ENCODE measurements around the gene RINL. TPM values are rescaled to one million over a fixed set of nuclear protein-coding genes. Genes with fewer than 3 reads are reported as not detected.

RINL gene
- polyA plus RNA-seq, 1 donor (not counting 4 experiments of a cell fraction or from before 2014, with no cell fraction given), result 6.3 TPM

DNA sequence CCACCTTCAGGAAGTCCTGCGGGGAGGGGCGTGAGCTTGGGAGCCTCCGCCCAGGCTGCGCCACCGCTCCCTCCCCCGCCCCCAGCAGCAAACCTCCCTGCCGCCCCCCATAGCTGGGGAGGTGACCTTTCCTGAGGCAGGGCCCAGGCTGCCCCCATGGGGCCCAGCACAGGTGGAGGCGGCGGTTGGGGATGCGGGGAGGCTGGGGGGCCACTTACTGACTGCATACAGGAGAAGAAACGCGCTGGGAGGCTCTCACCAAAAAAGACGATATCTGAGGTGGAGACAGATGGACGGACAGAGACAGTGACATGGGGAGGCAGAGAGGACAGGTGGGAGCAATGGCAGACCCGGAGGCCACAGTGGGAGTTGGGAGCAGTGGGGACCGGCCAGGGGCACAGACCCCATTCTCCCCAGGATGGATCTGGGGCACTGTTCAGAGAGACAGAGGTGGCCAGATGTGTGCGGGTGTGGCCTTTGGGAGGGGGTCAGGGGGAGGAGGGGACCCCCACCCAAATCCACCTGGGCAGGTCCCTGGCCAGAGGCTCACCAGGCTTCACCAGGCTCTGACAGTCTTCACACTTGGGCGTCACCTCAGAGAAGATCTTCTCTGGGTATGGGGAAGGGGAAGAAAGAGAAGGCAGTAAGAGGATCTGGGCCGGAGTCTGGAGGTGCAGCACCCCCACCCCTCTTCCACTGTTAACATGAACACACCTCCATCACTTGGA lies 3.0 kb upstream of the RINL start:
- Histone ChIP-seq H3K9me1 (ENCODE audit: control insufficient read depth, extremely low read depth, insufficient read depth, low read length) (no peaks in the 10 kb centered on the region), H3K79me2 (ENCODE audit: control insufficient read depth, insufficient read depth, low read length) (no peaks in the 10 kb centered on the region), H3K4me2 (ENCODE audit: control insufficient read depth, extremely low read depth, insufficient read depth, low read depth, low read length) (no peak overlapping the region), H3K4me1 (ENCODE audit: control insufficient read depth, extremely low read depth, insufficient read depth, low read length) (peaks cover 11% of the 10 kb centered on the region), H3K27ac (ENCODE audit: control insufficient read depth, insufficient read depth, low read length) (no peak overlapping the region), H3K27me3 (ENCODE audit: control insufficient read depth, extremely low read depth, insufficient read depth, low read length) (no peaks in the 10 kb centered on the region), H2AFZ (ENCODE audit: control insufficient read depth, low read length) (no peak overlapping the region), H3K9ac (ENCODE audit: control insufficient read depth, extremely low read depth, insufficient read depth, low read length) (no peak overlapping the region), H3K36me3 (ENCODE audit: control insufficient read depth in 2 of 2, extremely low read depth in 1 of 2, insufficient read depth in 2 of 2, low read length in 2 of 2) (peaks cover 4 to 7% of the 10 kb centered on the region in 2 experiments), H3K4me3 (ENCODE audit: control insufficient read depth in 2 of 3, extremely low read depth in 1 of 3, insufficient read depth in 2 of 3, low read depth in 1 of 3, low read length in 3 of 3) (no peak overlapping the region), H3K9me3 (ENCODE audit: control insufficient read depth, low read depth, low read length) (no peaks in the 10 kb centered on the region), H4K20me1 (ENCODE audit: control insufficient read depth, extremely low read depth, insufficient read depth, low read length) (no peaks in the 10 kb centered on the region)
- no peak for TF ChIP-seq EZH2 (IDR thresholded peaks at IDR 0.05; ENCODE audit: low read length)
- TF ChIP-seq, protein P1, sequence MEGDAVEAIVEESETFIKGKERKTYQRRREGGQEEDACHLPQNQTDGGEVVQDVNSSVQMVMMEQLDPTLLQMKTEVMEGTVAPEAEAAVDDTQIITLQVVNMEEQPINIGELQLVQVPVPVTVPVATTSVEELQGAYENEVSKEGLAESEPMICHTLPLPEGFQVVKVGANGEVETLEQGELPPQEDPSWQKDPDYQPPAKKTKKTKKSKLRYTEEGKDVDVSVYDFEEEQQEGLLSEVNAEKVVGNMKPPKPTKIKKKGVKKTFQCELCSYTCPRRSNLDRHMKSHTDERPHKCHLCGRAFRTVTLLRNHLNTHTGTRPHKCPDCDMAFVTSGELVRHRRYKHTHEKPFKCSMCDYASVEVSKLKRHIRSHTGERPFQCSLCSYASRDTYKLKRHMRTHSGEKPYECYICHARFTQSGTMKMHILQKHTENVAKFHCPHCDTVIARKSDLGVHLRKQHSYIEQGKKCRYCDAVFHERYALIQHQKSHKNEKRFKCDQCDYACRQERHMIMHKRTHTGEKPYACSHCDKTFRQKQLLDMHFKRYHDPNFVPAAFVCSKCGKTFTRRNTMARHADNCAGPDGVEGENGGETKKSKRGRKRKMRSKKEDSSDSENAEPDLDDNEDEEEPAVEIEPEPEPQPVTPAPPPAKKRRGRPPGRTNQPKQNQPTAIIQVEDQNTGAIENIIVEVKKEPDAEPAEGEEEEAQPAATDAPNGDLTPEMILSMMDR (optimal IDR thresholded peaks at IDR 0.05 in 1 of 3, IDR thresholded peaks at IDR 0.05 in 1 of 3, conservative IDR thresholded peaks at IDR 0.05 in 1 of 3; ENCODE audit: extremely low read depth in 1 of 3, insufficient read depth in 2 of 3, low read length in 3 of 3), result no peak
- dilution Hi-C loops (cut with MboI; ENCODE audit: extremely low pct_ligation_motif_present, low sequenced_read_pairs), result no loop called here
- DNase-seq (ENCODE audit: low read depth, low spot score), result no peak
- FAIRE-seq, result no peak

DNA sequence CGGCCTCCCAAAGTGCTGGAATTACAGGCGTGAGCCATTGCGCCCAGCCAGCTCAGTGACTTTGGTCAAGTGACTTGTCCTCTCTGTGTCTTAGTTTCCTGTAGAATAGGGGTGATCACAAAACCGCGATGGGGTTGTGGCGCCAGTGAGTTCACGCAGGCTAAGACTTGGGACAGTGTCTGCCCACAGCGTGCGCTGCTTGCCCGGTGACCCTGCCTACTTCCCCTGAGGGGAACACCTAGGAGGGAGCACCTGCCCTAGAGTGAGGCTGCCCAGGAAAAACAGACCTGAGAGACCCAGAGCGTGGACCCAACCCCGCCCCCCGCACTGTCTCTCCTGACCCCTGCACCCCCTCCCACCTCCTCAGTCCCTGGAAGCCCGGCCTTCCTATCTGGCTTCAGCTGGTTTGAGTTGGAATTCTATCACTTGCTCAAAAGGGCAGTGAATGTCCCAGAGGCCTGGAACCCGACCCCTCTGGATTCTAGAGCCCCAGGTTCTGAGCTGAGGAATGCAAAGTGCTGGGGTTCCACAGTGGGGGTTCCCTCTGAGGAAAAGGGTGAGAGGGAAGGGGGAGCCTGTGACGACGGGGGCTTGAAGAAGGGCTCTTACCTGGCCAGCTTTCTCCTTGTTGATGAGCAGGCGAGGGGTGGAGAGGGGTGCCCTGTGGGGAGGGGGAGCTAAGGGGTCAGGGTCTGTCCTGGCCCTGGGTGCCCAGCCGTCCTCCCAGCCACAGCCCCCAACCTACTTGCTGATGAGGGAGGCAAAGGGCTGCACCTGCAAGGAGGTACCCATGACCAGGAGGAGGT lies 2.2 kb upstream of the RINL start:
- no peak overlapping the region for H3K4me3 ChIP-seq (ENCODE audit: control insufficient read depth in 2 of 3, extremely low read depth in 1 of 3, insufficient read depth in 2 of 3, low read depth in 1 of 3, low read length in 3 of 3)
- H3K27ac ChIP-seq (ENCODE audit: control insufficient read depth, insufficient read depth, low read length), result no peak overlapping the region
- H3K79me2 ChIP-seq (ENCODE audit: control insufficient read depth, insufficient read depth, low read length), result no peaks in the 10 kb centered on the region
- dilution Hi-C loops (cut with MboI; ENCODE audit: extremely low pct_ligation_motif_present, low sequenced_read_pairs), result no loop called here
- FAIRE-seq (no peak), DNase-seq (ENCODE audit: low read depth, low spot score) (no peak)
- TF ChIP-seq, protein P1 (optimal IDR thresholded peaks at IDR 0.05 in 1 of 3, IDR thresholded peaks at IDR 0.05 in 1 of 3, conservative IDR thresholded peaks at IDR 0.05 in 1 of 3; ENCODE audit: extremely low read depth in 1 of 3, insufficient read depth in 2 of 3, low read length in 3 of 3), result no peak
- TF ChIP-seq EZH2 (IDR thresholded peaks at IDR 0.05; ENCODE audit: low read length), result no peak
- no peaks in the 10 kb centered on the region for H4K20me1 ChIP-seq (ENCODE audit: control insufficient read depth, extremely low read depth, insufficient read depth, low read length)
- no peak overlapping the region for H3K9ac ChIP-seq (ENCODE audit: control insufficient read depth, extremely low read depth, insufficient read depth, low read length)
- no peaks in the 10 kb centered on the region for H3K9me1 ChIP-seq (ENCODE audit: control insufficient read depth, extremely low read depth, insufficient read depth, low read length)
- no peaks in the 10 kb centered on the region for H3K9me3 ChIP-seq (ENCODE audit: control insufficient read depth, low read depth, low read length)
- no peaks in the 10 kb centered on the region for H3K27me3 ChIP-seq (ENCODE audit: control insufficient read depth, extremely low read depth, insufficient read depth, low read length)
- no peak overlapping the region for H2AFZ ChIP-seq (ENCODE audit: control insufficient read depth, low read length)
- peaks cover 11% of the 10 kb centered on the region for H3K4me1 ChIP-seq (ENCODE audit: control insufficient read depth, extremely low read depth, insufficient read depth, low read length)
- no peak overlapping the region for H3K4me2 ChIP-seq (ENCODE audit: control insufficient read depth, extremely low read depth, insufficient read depth, low read depth, low read length)
- peaks cover 4 to 7% of the 10 kb centered on the region in 2 experiments for H3K36me3 ChIP-seq (ENCODE audit: control insufficient read depth in 2 of 2, extremely low read depth in 1 of 2, insufficient read depth in 2 of 2, low read length in 2 of 2)
